ENCODE data around the gene TMEM63C. TPM values are rescaled to one million over a fixed set of nuclear protein-coding genes. Genes with fewer than 3 reads are reported as not detected.

TMEM63C gene
- total and polyA plus RNA-seq, 2 donors (not counting 3 experiments of a cell fraction or from before 2014, with no cell fraction given): not detected

- Histone ChIP-seq H3K4me1 (ENCODE audit: control insufficient read depth, extremely low read depth, insufficient read depth, low read length) (no peaks in the 10 kb centered on the region), H3K4me3 (replicated peaks in 1 of 3; ENCODE audit: insufficient read depth in 1 of 3, low read depth in 1 of 3, low read length in 3 of 3) (no peak overlapping the region), H3K79me2 (ENCODE audit: control insufficient read depth, insufficient read depth, low read length) (no peaks in the 10 kb centered on the region), H3K36me3 (ENCODE audit: control insufficient read depth in 2 of 2, extremely low read depth in 1 of 2, insufficient read depth in 2 of 2, low read length in 2 of 2) (no peaks in the 10 kb centered on the region), H3K27ac (ENCODE audit: insufficient read depth, low read depth, low read length) (no peak overlapping the region), H3K4me2 (ENCODE audit: insufficient read depth, low read length) (no peak overlapping the region), H3K9ac (replicated peaks; ENCODE audit: extremely low read depth, insufficient read depth, low read length) (no peak overlapping the region), H2AFZ (ENCODE audit: low read depth, low read length) (no peak overlapping the region), H4K20me1 (replicated peaks; ENCODE audit: control insufficient read depth, extremely low read depth, insufficient read depth, low read length) (no peaks in the 10 kb centered on the region), H3K27me3 (ENCODE audit: control insufficient read depth in 2 of 2, insufficient read depth in 2 of 2, low read length in 2 of 2) (peaks cover 1 to 4% of the 10 kb centered on the region in 2 experiments), H3K9me3 (replicated peaks; ENCODE audit: control insufficient read depth, insufficient read depth, low read length) (no peaks in the 10 kb centered on the region), H3K9me1 (replicated peaks; ENCODE audit: control insufficient read depth, extremely low read depth, insufficient read depth, low read length) (no peaks in the 10 kb centered on the region)
- POLR2A ChIA-PET: no interaction called here
- intact Hi-C loops (cut with micrococcal nuclease) (no loop called here), dilution Hi-C loops (cut with MboI; ENCODE audit: extremely low pct_ligation_motif_present, low sequenced_read_pairs) (no loop called here)
- DNase-seq (ENCODE audit: low read depth, low spot score) (no peak), FAIRE-seq (no peak)
- TF ChIP-seq CTCF (IDR thresholded peaks at IDR 0.05; ENCODE audit: extremely low read depth in 1 of 2, insufficient read depth in 1 of 2, low read depth in 1 of 2, low read length in 2 of 2) (no peak), GATA2 (IDR thresholded peaks at IDR 0.05; ENCODE audit: insufficient read depth, insufficient read length, low read depth, low read length) (no peak), EZH2 (IDR thresholded peaks at IDR 0.05; ENCODE audit: borderline replicate concordance, low read depth, low read length, severe bottlenecking) (no peak), JUN (IDR thresholded peaks at IDR 0.05; ENCODE audit: borderline replicate concordance, insufficient read depth, insufficient read length, low read depth) (no peak), FOS (IDR thresholded peaks at IDR 0.05; ENCODE audit: borderline replicate concordance, insufficient read depth, low read length) (no peak)
- TF ChIP-seq, protein P1, sequence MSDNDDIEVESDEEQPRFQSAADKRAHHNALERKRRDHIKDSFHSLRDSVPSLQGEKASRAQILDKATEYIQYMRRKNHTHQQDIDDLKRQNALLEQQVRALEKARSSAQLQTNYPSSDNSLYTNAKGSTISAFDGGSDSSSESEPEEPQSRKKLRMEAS (IDR thresholded peaks at IDR 0.05; ENCODE audit: insufficient read depth, insufficient read length): no peak
- no TSS peak for BruUV-seq (replicated peaks)
- CTCF ChIA-PET: interaction anchor here (0.8 to 1.6 kb wide), 2 partner anchors 19 to 22 kb away, joined by 3 to 7 read pairs; no protein-coding TSS in a partner anchor
Measured at GRCh38 chr14:77194706-77195105, 13.1 kb downstream of the TMEM63C start.
